Vagina (tissue), 2 donors: ENCODE data around the gene LDLRAD3.

Experiments
- POLR2A ChIP-seq, 2 donors: fragments of 450-650 bp; IDR thresholded peaks; one replicate each; pipeline ENCODE4 v1.6.1; 2017; ENCODE audit warnings: antibody characterized with exemption in 2 of 2, mild to moderate bottlenecking in 2 of 2, moderate library complexity in 2 of 2
- POLR2AphosphoS5 ChIP-seq, 2 donors: sonication (generic); formaldehyde crosslinking; IDR thresholded peaks; one replicate each; pipeline ENCODE4 v1.9.0; 2017; ENCODE audit warnings: antibody characterized with exemption in 2 of 2, mild to moderate bottlenecking in 2 of 2, low read depth in 1 of 2; ENCODE audit not compliant: insufficient read depth in 1 of 2
- TF ChIP-seq, protein P1 (sequence below), 3 experiments: fragments of 450-650 bp in 2 of 3; fragments of 200-600 bp in 1 of 3; sonication (generic) in 1 of 3; IDR thresholded peaks; one replicate each; pipeline ENCODE4 v1.5.1; 2017 to 2019; ENCODE audit warnings: antibody characterized with exemption in 3 of 3, mild to moderate bottlenecking in 2 of 3, moderate library complexity in 2 of 3

DNA sequence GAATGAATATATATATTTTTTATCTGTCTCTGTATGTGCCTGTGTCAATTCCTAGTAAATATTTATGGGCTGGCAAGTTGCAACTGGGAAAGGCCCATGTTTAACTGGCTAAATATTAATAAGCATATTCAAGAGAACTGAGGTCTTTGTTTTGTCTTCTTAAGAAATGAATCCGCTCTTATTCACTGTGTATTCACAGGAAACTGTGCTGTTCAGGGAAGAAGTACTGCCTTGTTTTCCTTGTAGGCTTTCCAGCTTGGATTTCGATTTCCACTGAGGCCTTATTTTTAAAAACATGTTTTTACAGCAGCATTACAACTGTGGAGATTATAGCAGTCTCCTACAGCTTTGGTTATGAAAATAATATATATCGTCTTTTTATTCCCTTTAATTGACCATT, 64.7 kb downstream of the LDLRAD3 start:
- TF ChIP-seq, protein P1, sequence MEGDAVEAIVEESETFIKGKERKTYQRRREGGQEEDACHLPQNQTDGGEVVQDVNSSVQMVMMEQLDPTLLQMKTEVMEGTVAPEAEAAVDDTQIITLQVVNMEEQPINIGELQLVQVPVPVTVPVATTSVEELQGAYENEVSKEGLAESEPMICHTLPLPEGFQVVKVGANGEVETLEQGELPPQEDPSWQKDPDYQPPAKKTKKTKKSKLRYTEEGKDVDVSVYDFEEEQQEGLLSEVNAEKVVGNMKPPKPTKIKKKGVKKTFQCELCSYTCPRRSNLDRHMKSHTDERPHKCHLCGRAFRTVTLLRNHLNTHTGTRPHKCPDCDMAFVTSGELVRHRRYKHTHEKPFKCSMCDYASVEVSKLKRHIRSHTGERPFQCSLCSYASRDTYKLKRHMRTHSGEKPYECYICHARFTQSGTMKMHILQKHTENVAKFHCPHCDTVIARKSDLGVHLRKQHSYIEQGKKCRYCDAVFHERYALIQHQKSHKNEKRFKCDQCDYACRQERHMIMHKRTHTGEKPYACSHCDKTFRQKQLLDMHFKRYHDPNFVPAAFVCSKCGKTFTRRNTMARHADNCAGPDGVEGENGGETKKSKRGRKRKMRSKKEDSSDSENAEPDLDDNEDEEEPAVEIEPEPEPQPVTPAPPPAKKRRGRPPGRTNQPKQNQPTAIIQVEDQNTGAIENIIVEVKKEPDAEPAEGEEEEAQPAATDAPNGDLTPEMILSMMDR (IDR thresholded peaks at IDR 0.05), result no peak
- TF ChIP-seq POLR2A (IDR thresholded peaks at IDR 0.05), result no peak
- no peak for TF ChIP-seq POLR2AphosphoS5 (IDR thresholded peaks at IDR 0.05; ENCODE audit: insufficient read depth in 1 of 2, low read depth in 1 of 2)
